Tibial nerve (tissue), 3 donors: ENCODE data around the gene FLRT3.

Experiments
- CTCF ChIP-seq, 5 experiments: fragments of 200-600 bp in 3 of 5; fragments of 450-650 bp in 2 of 5; sonication (generic) in 3 of 5; IDR thresholded peaks; one replicate each; pipeline ENCODE4 v1.5.1; 2016 to 2019; ENCODE audit warnings: antibody characterized with exemption in 5 of 5, mild to moderate bottlenecking in 3 of 5, moderate library complexity in 2 of 5
- POLR2A ChIP-seq, 2 donors: fragments of 450-650 bp; IDR thresholded peaks; one replicate each; pipeline ENCODE4 v1.6.1; 2017; ENCODE audit warnings: antibody characterized with exemption in 2 of 2, mild to moderate bottlenecking in 2 of 2, moderate library complexity in 2 of 2

GRCh38 chr20:14361509-14362345 lies 24.3 kb upstream of the FLRT3 start:
- TF ChIP-seq CTCF (IDR thresholded peaks at IDR 0.05) (no peak), POLR2A (IDR thresholded peaks at IDR 0.05) (no peak)
